Measurements from ENCODE around the gene GABRB3.

GABRB3 gene

GRCh38 chr15:26772154-26773066 lies at the start of gene GABRB3:
Gene GABRB3 (minus strand): TSS chr15:26773066.
- no peaks in the 10 kb centered on the region for H3K9me3 Mint-ChIP-seq

GRCh38 chr15:26807517-26808427 lies 34.9 kb upstream of the GABRB3 start:
- Mint-ChIP-seq H3K4me3 (no peak overlapping the region), H3K27ac (no peak overlapping the region), H3K36me3 (ENCODE audit: low read depth) (no peaks in the 10 kb centered on the region), H3K4me1 (ENCODE audit: low read depth) (no peaks in the 10 kb centered on the region), H3K27me3 (ENCODE audit: low read depth) (no peaks in the 10 kb centered on the region), H3K9me3 (peaks cover 19% of the 10 kb centered on the region)

More at GRCh38 chr15:26772154-26773066, at the start of gene GABRB3:
- Mint-ChIP-seq H3K27ac (no peak within 1 kb of the TSS), H3K36me3 (ENCODE audit: low read depth) (no peaks in the 10 kb centered on the region), H3K4me1 (ENCODE audit: low read depth) (no peaks in the 10 kb centered on the region), H3K27me3 (ENCODE audit: low read depth) (peaks cover 28% of the 10 kb centered on the region), H3K4me3 (no peak within 1 kb of the TSS)

GRCh38 chr15:26806574-26806973 lies 33.7 kb upstream of the GABRB3 start:
- Mint-ChIP-seq H3K4me1 (ENCODE audit: low read depth) (no peaks in the 10 kb centered on the region), H3K4me3 (no peak overlapping the region), H3K27me3 (ENCODE audit: low read depth) (no peaks in the 10 kb centered on the region), H3K27ac (no peak overlapping the region), H3K9me3 (peaks cover 10% of the 10 kb centered on the region), H3K36me3 (ENCODE audit: low read depth) (no peaks in the 10 kb centered on the region)

GRCh38 chr15:26806151-26806550 lies 33.3 kb upstream of the GABRB3 start:
- peaks cover 9% of the 10 kb centered on the region for H3K9me3 Mint-ChIP-seq
- no peak overlapping the region for H3K27ac Mint-ChIP-seq
- no peaks in the 10 kb centered on the region for H3K4me1 Mint-ChIP-seq (ENCODE audit: low read depth)
- no peaks in the 10 kb centered on the region for H3K36me3 Mint-ChIP-seq (ENCODE audit: low read depth)
- no peaks in the 10 kb centered on the region for H3K27me3 Mint-ChIP-seq (ENCODE audit: low read depth)
- no peak overlapping the region for H3K4me3 Mint-ChIP-seq

GRCh38 chr15:26805470-26805869 lies 32.6 kb upstream of the GABRB3 start:
- no peaks in the 10 kb centered on the region for H3K27me3 Mint-ChIP-seq (ENCODE audit: low read depth)
- H3K36me3 Mint-ChIP-seq (ENCODE audit: low read depth): no peaks in the 10 kb centered on the region
- H3K4me3 Mint-ChIP-seq: no peak overlapping the region
- H3K4me1 Mint-ChIP-seq (ENCODE audit: low read depth): no peaks in the 10 kb centered on the region
- no peak overlapping the region for H3K27ac Mint-ChIP-seq
- H3K9me3 Mint-ChIP-seq: peaks cover 9% of the 10 kb centered on the region

- Mint-ChIP-seq H3K27ac (no peak overlapping the region), H3K36me3 (ENCODE audit: low read depth) (no peaks in the 10 kb centered on the region), H3K4me1 (ENCODE audit: low read depth) (no peaks in the 10 kb centered on the region), H3K9me3 (peaks cover 5% of the 10 kb centered on the region), H3K4me3 (no peak overlapping the region), H3K27me3 (ENCODE audit: low read depth) (no peaks in the 10 kb centered on the region)
These were observed 31.4 kb upstream of the GABRB3 start for GRCh38 chr15:26804063-26804804.

GRCh38 chr15:26790118-26790517 lies 17.3 kb upstream of the GABRB3 start:
- no peaks in the 10 kb centered on the region for H3K36me3 Mint-ChIP-seq (ENCODE audit: low read depth)
- H3K27ac Mint-ChIP-seq: no peak overlapping the region
- H3K4me3 Mint-ChIP-seq: no peak overlapping the region
- no peaks in the 10 kb centered on the region for H3K27me3 Mint-ChIP-seq (ENCODE audit: low read depth)
- H3K4me1 Mint-ChIP-seq (ENCODE audit: low read depth): no peaks in the 10 kb centered on the region
- H3K9me3 Mint-ChIP-seq: peaks cover 15% of the 10 kb centered on the region

- no peaks in the 10 kb centered on the region for H3K4me1 Mint-ChIP-seq (ENCODE audit: low read depth)
- no peak overlapping the region for H3K27ac Mint-ChIP-seq
- peaks cover 15% of the 10 kb centered on the region for H3K9me3 Mint-ChIP-seq
- H3K4me3 Mint-ChIP-seq: no peak overlapping the region
- H3K36me3 Mint-ChIP-seq (ENCODE audit: low read depth): no peaks in the 10 kb centered on the region
- no peaks in the 10 kb centered on the region for H3K27me3 Mint-ChIP-seq (ENCODE audit: low read depth)
These were observed 8.9 kb upstream of the GABRB3 start for GRCh38 chr15:26781816-26782215.

GRCh38 chr15:26773917-26774316 lies 1.1 kb upstream of the GABRB3 start:
- H3K9me3 Mint-ChIP-seq: peaks cover under 1% of the 10 kb centered on the region
- no peak overlapping the region for H3K27ac Mint-ChIP-seq
- no peak overlapping the region for H3K4me3 Mint-ChIP-seq
- H3K27me3 Mint-ChIP-seq (ENCODE audit: low read depth): peaks cover 28% of the 10 kb centered on the region
- no peaks in the 10 kb centered on the region for H3K36me3 Mint-ChIP-seq (ENCODE audit: low read depth)
- no peaks in the 10 kb centered on the region for H3K4me1 Mint-ChIP-seq (ENCODE audit: low read depth)

GRCh38 chr15:26773067-26773877 lies 406 bp upstream of the GABRB3 start:
- peaks cover 28% of the 10 kb centered on the region for H3K27me3 Mint-ChIP-seq (ENCODE audit: low read depth)
- no peak overlapping the region for H3K27ac Mint-ChIP-seq
- no peaks in the 10 kb centered on the region for H3K9me3 Mint-ChIP-seq
- H3K4me3 Mint-ChIP-seq: no peak overlapping the region
- no peaks in the 10 kb centered on the region for H3K36me3 Mint-ChIP-seq (ENCODE audit: low read depth)
- H3K4me1 Mint-ChIP-seq (ENCODE audit: low read depth): no peaks in the 10 kb centered on the region

- Mint-ChIP-seq H3K27me3 (ENCODE audit: low read depth) (peaks cover 28% of the 10 kb centered on the region), H3K9me3 (no peaks in the 10 kb centered on the region), H3K36me3 (ENCODE audit: low read depth) (no peaks in the 10 kb centered on the region), H3K4me1 (ENCODE audit: low read depth) (no peaks in the 10 kb centered on the region), H3K4me3 (no peak overlapping the region), H3K27ac (no peak overlapping the region)
These were observed 1.2 kb downstream of the GABRB3 start for GRCh38 chr15:26771578-26772153.

- Mint-ChIP-seq H3K9me3 (no peaks in the 10 kb centered on the region), H3K27ac (no peak overlapping the region), H3K36me3 (ENCODE audit: low read depth) (no peaks in the 10 kb centered on the region), H3K4me1 (ENCODE audit: low read depth) (no peaks in the 10 kb centered on the region), H3K27me3 (ENCODE audit: low read depth) (peaks cover 28% of the 10 kb centered on the region), H3K4me3 (no peak overlapping the region)
These were observed 1.7 kb downstream of the GABRB3 start for GRCh38 chr15:26771168-26771567.

- Mint-ChIP-seq H3K27ac (no peak overlapping the region), H3K4me3 (no peak overlapping the region), H3K9me3 (peaks cover 4% of the 10 kb centered on the region), H3K27me3 (ENCODE audit: low read depth) (peaks cover 11% of the 10 kb centered on the region), H3K4me1 (ENCODE audit: low read depth) (no peaks in the 10 kb centered on the region), H3K36me3 (ENCODE audit: low read depth) (no peaks in the 10 kb centered on the region)
These were observed 5.6 kb downstream of the GABRB3 start for GRCh38 chr15:26767169-26767670.

Data from T-helper 1 cell treated with Interleukin-12 subunit alpha and Interleukin-12 subunit beta and Interleukin-4 antibody, amounts not matched to agents 30 μg/mL and 1 μg/mL, for 36 hours (primary cell).